Uterus (tissue), 4 donors: ENCODE results near the gene NDUFA9. TPM values are rescaled to one million over a fixed set of nuclear protein-coding genes. Genes with fewer than 3 reads are reported as not detected.

ENCODE experiments used
- DNase-seq, 2 donors: peaks; one replicate each; pipeline ENCODE4 v3.0.0-alpha.2; 2019 to 2020
- H3K27ac ChIP-seq, 2 donors: fragments of 200-600 bp; sonication (generic); 1 replicate in 1 of 2; 2 replicates in 1 of 2; pipeline ENCODE4 v1.5.1; 2016 to 2018
- H3K27me3 ChIP-seq, 2 donors: fragments of 200-600 bp; sonication (generic); one replicate each; pipeline ENCODE4 v1.5.1; 2018 to 2019; ENCODE audit warnings: control low read depth in 1 of 2
- H3K36me3 ChIP-seq, 2 donors: fragments of 200-600 bp; sonication (generic); one replicate each; pipeline ENCODE4 v1.5.1; 2019; ENCODE audit warnings: control low read depth in 1 of 2
- H3K4me1 ChIP-seq, 2 donors: fragments of 200-600 bp; sonication (generic); one replicate each; pipeline ENCODE4 v1.5.1; 2018 to 2019; ENCODE audit warnings: control low read depth in 1 of 2
- H3K4me3 ChIP-seq, 2 donors: fragments of 200-600 bp; sonication (generic); 1 replicate in 1 of 2; 2 replicates in 1 of 2; pipeline ENCODE4 v1.5.1; 2018 to 2019; ENCODE audit warnings: mild to moderate bottlenecking in 1 of 2
- H3K9me3 ChIP-seq, 2 donors: fragments of 200-600 bp; sonication (generic); one replicate each; pipeline ENCODE4 v1.5.1; 2019; ENCODE audit warnings: control low read depth in 1 of 2
- POLR2A ChIP-seq, 2 donors: fragments of 450-650 bp; IDR thresholded peaks; one replicate each; pipeline ENCODE4 v1.6.1; 2016; ENCODE audit warnings: antibody characterized with exemption in 2 of 2, mild to moderate bottlenecking in 1 of 2, moderate library complexity in 1 of 2
- intact Hi-C: fragments of 100-400 bp; cut with DNase I; formaldehyde crosslinking; loops from one replicate; pipeline ENCODE4 v1.15.1; 2023; ENCODE audit warnings: low total_unique reads
- total RNA-seq, 4 donors: library from RNA; depleted of rRNA in 3 of 4; stranded (reverse); fragments of >200 nt in 3 of 4; gene quantifications; one replicate each; pipeline versions ENCODE4 v1.1.0 to v1.2.4, GENCODE V29; 2014 to 2023
- TF ChIP-seq, protein P1 (sequence below), 4 experiments: fragments of 200-600 bp in 2 of 4; fragments of 450-650 bp in 2 of 4; sonication (generic) in 2 of 4; IDR thresholded peaks; one replicate each; pipeline ENCODE4 v1.5.1; 2016 to 2019; ENCODE audit warnings: antibody characterized with exemption in 4 of 4, mild to moderate bottlenecking in 2 of 4, moderate library complexity in 1 of 4
- donor health status: DM: yes; HTN: yes; CAD: no.

NDUFA9 gene
- total RNA-seq, 4 donors from 2014 or later, result 24.3 to 74.4 (median 61.8) TPM

- peaks cover 0 to 7% of the 10 kb centered on the region in 2 donors for H3K4me1 ChIP-seq
- H3K4me3 ChIP-seq, result peak overlapping the region; percentile 64 to 68
- peak overlapping the region; percentile 86 to 91 for H3K27ac ChIP-seq
- DNase-seq, result no peak
- TF ChIP-seq, protein P1, sequence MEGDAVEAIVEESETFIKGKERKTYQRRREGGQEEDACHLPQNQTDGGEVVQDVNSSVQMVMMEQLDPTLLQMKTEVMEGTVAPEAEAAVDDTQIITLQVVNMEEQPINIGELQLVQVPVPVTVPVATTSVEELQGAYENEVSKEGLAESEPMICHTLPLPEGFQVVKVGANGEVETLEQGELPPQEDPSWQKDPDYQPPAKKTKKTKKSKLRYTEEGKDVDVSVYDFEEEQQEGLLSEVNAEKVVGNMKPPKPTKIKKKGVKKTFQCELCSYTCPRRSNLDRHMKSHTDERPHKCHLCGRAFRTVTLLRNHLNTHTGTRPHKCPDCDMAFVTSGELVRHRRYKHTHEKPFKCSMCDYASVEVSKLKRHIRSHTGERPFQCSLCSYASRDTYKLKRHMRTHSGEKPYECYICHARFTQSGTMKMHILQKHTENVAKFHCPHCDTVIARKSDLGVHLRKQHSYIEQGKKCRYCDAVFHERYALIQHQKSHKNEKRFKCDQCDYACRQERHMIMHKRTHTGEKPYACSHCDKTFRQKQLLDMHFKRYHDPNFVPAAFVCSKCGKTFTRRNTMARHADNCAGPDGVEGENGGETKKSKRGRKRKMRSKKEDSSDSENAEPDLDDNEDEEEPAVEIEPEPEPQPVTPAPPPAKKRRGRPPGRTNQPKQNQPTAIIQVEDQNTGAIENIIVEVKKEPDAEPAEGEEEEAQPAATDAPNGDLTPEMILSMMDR (IDR thresholded peaks at IDR 0.05), result no peak
- TF ChIP-seq POLR2A (IDR thresholded peaks at IDR 0.05), result no peak
- H3K9me3 ChIP-seq, result no peaks in the 10 kb centered on the region
- H3K27me3 ChIP-seq, result no peaks in the 10 kb centered on the region
- intact Hi-C loops, result no loop called here
- no peaks in the 10 kb centered on the region for H3K36me3 ChIP-seq
Measured at GRCh38 chr12:4649358-4649661, 396 bp downstream of the NDUFA9 start.

DNA sequence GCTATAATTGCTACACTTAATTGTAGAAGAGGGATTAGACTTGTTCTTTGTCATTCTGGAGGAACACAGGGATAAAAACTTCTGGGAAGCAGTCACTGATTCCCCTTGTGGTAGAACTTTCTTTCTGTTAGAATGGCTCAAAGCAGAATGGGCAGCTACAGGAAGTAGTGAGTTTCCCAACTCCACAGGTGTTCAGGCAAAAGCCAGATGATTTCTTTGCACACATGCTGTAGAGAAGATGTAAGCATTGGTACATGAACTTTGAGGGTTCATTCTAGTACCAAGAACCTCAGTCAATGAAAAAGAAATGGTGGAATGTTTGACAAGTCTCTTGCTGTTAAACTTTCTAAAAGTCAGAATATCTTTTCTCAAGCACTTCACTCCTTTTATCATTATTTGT lies 4.3 kb downstream of the NDUFA9 start:
- Histone ChIP-seq H3K9me3 (no peaks in the 10 kb centered on the region), H3K4me1 (peaks cover 0 to 7% of the 10 kb centered on the region in 2 donors), H3K27ac (no peak overlapping the region), H3K4me3 (no peak overlapping the region), H3K36me3 (no peaks in the 10 kb centered on the region), H3K27me3 (no peaks in the 10 kb centered on the region)
- no peak for DNase-seq
- intact Hi-C loops, result no loop called here
- TF ChIP-seq, protein P1 (IDR thresholded peaks at IDR 0.05), result no peak
- TF ChIP-seq POLR2A (IDR thresholded peaks at IDR 0.05), result no peak

GRCh38 chr12:4653691-4654090 lies 4.8 kb downstream of the NDUFA9 start:
- TF ChIP-seq POLR2A (IDR thresholded peaks at IDR 0.05), result no peak
- TF ChIP-seq, protein P1 (IDR thresholded peaks at IDR 0.05), result no peak

DNA sequence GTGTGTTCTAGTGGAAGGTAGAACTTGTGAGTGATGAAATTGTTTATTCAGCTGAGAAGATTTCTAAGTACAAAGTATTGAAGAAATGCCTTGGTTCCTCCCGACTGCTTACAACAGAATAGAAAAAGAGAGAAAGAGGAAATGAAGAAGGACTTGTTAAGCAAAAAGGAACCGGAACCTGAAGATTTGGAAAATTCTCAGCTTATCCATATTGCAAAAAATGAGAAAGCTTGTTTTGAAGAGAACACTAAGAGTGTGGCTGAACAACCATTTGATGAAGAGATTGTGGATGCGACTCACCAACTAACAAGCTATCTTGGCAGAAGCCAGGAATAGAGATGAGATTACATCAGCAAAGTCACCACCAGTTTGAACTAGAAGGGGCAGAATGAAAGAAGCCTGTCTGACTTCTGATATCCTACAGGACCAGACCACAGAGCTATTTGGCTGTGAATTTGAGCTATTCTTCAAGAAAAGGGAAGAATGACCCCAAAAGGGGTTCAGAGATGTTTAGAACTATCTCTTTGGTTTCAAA lies 15.1 kb downstream of the NDUFA9 start:
- no peak for DNase-seq
- H3K4me1 ChIP-seq, result no peaks in the 10 kb centered on the region
- intact Hi-C loops, result no loop called here
- no peaks in the 10 kb centered on the region for H3K9me3 ChIP-seq
- no peak overlapping the region for H3K27ac ChIP-seq
- no peaks in the 10 kb centered on the region for H3K36me3 ChIP-seq
- no peaks in the 10 kb centered on the region for H3K27me3 ChIP-seq
- TF ChIP-seq POLR2A (IDR thresholded peaks at IDR 0.05), result no peak
- TF ChIP-seq, protein P1 (IDR thresholded peaks at IDR 0.05), result no peak
- H3K4me3 ChIP-seq, result no peak overlapping the region

More at GRCh38 chr12:4653691-4654090, 4.8 kb downstream of the NDUFA9 start:
- Histone ChIP-seq H3K27me3 (no peaks in the 10 kb centered on the region), H3K9me3 (no peaks in the 10 kb centered on the region), H3K4me3 (no peak overlapping the region), H3K27ac (no peak overlapping the region), H3K4me1 (peaks cover 0 to 7% of the 10 kb centered on the region in 2 donors), H3K36me3 (no peaks in the 10 kb centered on the region)
- DNase-seq, result no peak
- intact Hi-C loops, result no loop called here

DNA sequence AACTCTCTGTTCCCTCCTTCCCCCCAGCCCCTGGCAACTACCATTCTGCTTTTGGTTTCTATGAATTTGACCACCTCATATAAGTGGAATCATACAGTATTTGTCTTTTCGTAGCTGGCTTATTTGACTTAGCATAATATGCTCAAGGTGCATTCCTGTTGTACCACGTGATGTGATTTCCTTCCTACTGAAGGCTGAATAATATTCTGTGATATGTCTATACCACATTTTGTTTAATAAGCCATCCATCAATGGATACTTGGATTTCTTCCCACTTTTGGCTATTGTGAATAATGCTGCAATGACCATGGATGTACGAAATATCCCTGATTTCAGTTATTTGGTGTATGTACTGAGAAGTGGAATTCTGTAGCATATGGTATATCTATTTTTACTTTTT lies 16.3 kb downstream of the NDUFA9 start:
- no peaks in the 10 kb centered on the region for H3K27me3 ChIP-seq
- no peak overlapping the region for H3K27ac ChIP-seq
- no peak for DNase-seq
- no peak overlapping the region for H3K4me3 ChIP-seq
- H3K4me1 ChIP-seq, result no peaks in the 10 kb centered on the region
- no peaks in the 10 kb centered on the region for H3K9me3 ChIP-seq
- intact Hi-C loops, result no loop called here
- no peaks in the 10 kb centered on the region for H3K36me3 ChIP-seq
- TF ChIP-seq, protein P1 (IDR thresholded peaks at IDR 0.05), result no peak
- no peak for TF ChIP-seq POLR2A (IDR thresholded peaks at IDR 0.05)
